KOPT-K1 (cell line): ENCODE results near the gene GPALPP1.
"Not testable (repeated sequence)": the region's sequence is repeated elsewhere in the genome, so short reads cannot be mapped to it uniquely, and the experiment has no call there.

Experiments
- H3K27ac ChIP-seq: fragments of 200-600 bp; sonication (generic); 2 replicates; pipeline ENCODE4 v1.5.1; 2016; ENCODE audit warnings: antibody characterized with exemption, mild to moderate bottlenecking, low read depth, low read length; ENCODE audit not compliant: poor library complexity, severe bottlenecking
- H3K36me3 ChIP-seq: fragments of 200-600 bp; sonication (generic); 2 replicates; pipeline ENCODE4 v1.5.1; 2017; ENCODE audit warnings: antibody characterized with exemption, mild to moderate bottlenecking, low read length, moderate library complexity; ENCODE audit not compliant: insufficient read depth
- H3K9me3 ChIP-seq: fragments of 200-600 bp; sonication (generic); 2 replicates; pipeline ENCODE4 v1.5.1; 2017; ENCODE audit warnings: antibody characterized with exemption, low read length, mild to moderate bottlenecking; ENCODE audit not compliant: insufficient read depth, poor library complexity, severe bottlenecking

GPALPP1 gene

GRCh38 chr13:45036206-45036605, 46.9 kb downstream of the GPALPP1 start:
- no peaks in the 10 kb centered on the region for H3K9me3 ChIP-seq
- H3K27ac ChIP-seq = no peak overlapping the region
- H3K36me3 ChIP-seq = peaks cover 49% of the 10 kb centered on the region

DNA sequence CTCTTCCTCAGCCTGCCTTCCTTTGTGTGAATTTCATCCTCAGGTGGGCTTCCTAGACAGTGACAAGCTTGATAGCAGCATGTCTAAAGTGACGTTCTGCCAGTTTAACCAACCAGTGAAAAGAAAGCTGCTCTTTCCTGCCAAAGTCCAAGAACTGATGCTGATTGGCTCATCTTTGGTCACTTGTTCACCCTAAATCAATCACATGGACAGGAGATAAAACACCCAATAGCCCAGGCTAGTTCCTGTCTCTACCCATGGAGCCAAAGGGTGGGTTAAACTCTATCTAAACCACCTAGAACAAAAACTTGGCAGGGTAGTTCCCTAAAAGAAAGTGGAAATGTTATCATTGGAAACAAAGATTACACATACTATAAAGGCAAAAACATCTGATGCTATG, 50.8 kb downstream of the GPALPP1 start:
- Histone ChIP-seq H3K36me3 (peaks cover 31% of the 10 kb centered on the region), H3K9me3 (no peaks in the 10 kb centered on the region), H3K27ac (no peak overlapping the region)

GRCh38 chr13:45040622-45041021, 51.3 kb downstream of the GPALPP1 start:
- Histone ChIP-seq H3K9me3 (no peaks in the 10 kb centered on the region), H3K27ac (no peak overlapping the region), H3K36me3 (peaks cover 27% of the 10 kb centered on the region)

DNA sequence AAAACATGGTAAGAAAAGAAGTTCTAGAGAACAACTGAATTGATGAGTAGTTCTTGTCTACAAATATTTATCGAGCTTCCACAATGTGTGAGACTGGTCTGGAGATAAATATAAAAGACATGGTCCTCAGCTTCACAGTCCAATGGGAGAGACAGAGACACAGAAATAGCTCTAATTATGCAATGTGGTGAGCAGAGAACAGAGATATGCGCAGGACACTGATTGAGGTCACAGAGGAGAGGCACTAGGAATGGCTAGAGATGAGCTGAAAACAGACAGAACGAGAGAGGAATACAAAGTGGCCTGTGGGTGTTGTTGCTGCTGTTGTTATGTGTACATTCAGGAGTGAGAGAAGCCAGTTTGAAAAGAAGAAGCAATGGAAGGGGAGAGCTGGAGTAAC, 53.2 kb downstream of the GPALPP1 start:
- Histone ChIP-seq H3K27ac (no peak overlapping the region), H3K36me3 (peaks cover 14% of the 10 kb centered on the region; the same call in 1 of the 2 replicates), H3K9me3 (no peaks in the 10 kb centered on the region)

DNA sequence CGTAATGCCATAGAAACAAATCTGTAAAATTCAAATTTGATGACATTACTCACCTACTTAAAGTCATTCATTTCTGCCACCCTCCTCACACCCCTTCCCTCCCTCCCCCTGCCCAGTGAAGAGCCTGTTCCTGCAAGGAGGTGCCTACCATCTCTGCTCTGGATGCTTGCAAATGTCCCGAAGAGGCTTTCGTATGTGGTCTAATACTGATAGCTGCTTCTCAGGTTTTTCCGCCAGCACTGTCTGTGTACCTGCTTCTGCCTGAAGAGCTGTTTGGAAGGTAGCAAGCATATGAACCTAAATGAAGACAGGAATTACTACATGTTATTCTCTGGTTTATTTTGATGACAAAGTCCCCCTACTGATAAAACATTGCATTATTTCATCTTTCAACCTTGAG, 57.1 kb downstream of the GPALPP1 start:
- no peaks in the 10 kb centered on the region for H3K9me3 ChIP-seq
- H3K36me3 ChIP-seq = no peaks in the 10 kb centered on the region
- H3K27ac ChIP-seq = no peak overlapping the region

GRCh38 chr13:45047394-45048310, 58.3 kb downstream of the GPALPP1 start:
- H3K9me3 ChIP-seq = no peaks in the 10 kb centered on the region
- no peak overlapping the region for H3K27ac ChIP-seq

DNA sequence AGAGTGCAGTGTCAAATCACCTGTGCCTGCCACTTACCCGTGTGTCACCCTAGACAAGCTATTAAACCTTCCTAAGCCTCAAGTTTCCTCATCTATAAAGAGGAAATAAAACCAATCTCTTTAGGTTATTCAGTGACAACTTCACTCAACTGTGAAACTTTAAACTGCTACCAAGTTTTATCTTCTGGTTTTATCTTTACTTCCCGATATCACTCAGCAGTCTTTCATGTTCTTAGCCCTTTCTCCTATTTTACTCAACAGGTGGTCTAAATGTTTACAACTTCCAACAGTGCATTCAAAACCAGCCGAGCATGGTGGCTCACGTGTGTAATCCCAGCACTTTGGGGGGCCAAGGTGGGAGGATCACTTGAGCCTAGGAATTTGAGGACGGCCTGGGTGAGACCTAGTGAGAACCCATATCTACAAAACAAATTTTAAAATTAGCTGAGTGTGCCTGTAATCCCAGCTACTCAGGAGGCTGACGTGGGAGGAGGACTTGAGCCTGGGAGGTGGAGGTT, 59.6 kb downstream of the GPALPP1 start:
- H3K9me3 ChIP-seq = no peaks in the 10 kb centered on the region
- no peaks in the 10 kb centered on the region for H3K36me3 ChIP-seq
- H3K27ac ChIP-seq = no peak overlapping the region

More at GRCh38 chr13:45047394-45048310, 58.3 kb downstream of the GPALPP1 start:
- H3K36me3 ChIP-seq = no peaks in the 10 kb centered on the region

DNA sequence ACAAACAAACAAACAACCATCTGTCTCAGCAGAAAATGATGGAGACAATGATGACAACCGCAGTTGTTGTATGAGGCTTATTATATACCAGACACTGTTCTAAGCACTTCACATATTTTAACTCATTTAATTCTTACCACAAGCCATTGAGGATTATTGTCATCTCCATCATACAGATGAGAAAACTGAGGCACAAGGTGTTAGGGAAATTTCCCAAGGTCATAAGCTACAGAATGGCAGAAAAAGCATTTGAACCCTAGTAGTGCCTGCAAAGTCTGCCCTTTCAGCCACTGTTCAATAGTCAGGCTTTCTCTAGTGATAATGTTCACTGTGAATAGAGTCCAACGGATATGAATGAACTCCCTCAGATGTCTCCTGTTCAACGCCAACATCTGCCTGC, 60.1 kb downstream of the GPALPP1 start:
- Histone ChIP-seq H3K27ac (no peak overlapping the region), H3K9me3 (no peaks in the 10 kb centered on the region), H3K36me3 (no peaks in the 10 kb centered on the region)

DNA sequence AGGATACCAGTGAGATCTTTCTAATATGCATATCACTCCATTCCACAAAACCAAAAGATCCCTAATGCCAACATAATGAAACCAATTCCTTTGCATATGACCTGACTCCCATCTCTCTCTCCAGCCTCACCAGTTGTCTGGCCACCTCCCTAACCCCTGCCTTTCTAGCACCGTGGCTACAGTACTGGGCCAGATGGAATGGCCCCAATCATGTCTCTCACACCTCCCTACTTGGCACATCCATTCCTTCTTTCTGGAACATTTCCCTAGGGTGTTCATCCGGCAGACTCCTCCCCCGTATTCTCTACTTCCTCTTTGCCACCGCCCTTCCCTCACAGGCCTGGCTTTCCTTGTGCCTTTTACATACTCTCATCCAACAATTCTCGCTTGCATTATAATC, 62.0 kb downstream of the GPALPP1 start:
- no peaks in the 10 kb centered on the region for H3K9me3 ChIP-seq
- H3K27ac ChIP-seq = no peak overlapping the region

GRCh38 chr13:45055198-45055901, 66.0 kb downstream of the GPALPP1 start:
- no peak overlapping the region for H3K27ac ChIP-seq
- H3K9me3 ChIP-seq = no peaks in the 10 kb centered on the region

More for the DNA sequence above, 62.0 kb downstream of the GPALPP1 start:
- no peaks in the 10 kb centered on the region for H3K36me3 ChIP-seq

GRCh38 chr13:45055902-45056648, 66.7 kb downstream of the GPALPP1 start:
- Histone ChIP-seq H3K9me3 (no peaks in the 10 kb centered on the region), H3K36me3 (no peaks in the 10 kb centered on the region), H3K27ac (no peak overlapping the region)

More at GRCh38 chr13:45055198-45055901, 66.0 kb downstream of the GPALPP1 start:
- no peaks in the 10 kb centered on the region for H3K36me3 ChIP-seq

DNA sequence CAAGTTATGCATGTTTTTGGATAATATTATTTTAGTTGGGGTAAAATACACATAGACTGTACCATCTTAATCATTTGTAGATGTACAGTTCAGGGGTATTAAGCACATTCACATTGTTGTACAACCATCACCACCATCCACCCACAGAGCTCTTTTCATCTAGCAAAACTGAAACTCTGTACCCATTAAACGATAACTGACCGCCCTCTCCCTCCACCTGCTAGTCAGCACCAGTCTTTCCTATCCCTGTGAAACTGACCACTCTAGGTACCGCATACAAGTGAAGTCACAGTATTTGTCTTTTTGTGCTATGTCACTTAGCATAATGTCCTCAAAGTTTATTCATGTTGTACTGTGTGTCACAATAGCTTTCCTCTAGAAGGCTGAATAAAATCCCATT, 70.7 kb downstream of the GPALPP1 start:
- Histone ChIP-seq H3K36me3 (no peaks in the 10 kb centered on the region), H3K27ac (no peak overlapping the region), H3K9me3 (no peaks in the 10 kb centered on the region)

DNA sequence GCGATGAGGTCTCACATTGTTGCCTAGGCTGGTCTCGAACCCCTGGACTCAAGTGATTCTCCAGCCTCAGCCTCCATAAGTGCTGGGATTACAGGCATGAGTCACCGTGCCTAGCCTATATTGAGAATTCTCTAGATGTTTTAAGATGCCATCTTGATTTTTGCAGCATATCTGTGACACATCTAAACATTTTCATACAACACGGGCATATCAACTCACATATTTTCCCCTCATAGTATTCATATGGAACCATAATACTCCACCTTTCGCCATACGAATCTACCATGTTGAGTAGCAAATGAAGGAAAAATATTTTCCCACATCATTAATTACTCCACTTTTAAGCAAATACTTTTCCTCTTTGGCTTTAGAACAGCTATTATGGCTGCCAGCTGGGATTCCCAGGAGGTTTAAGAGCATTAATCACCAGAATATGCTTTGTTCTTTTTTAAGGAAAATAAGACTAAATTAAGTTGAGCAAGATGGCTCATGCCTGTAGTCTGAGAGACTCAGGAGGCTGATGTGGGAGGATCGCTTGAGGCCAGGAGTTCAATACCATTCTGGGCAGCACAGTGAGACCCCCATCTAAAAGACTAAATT, 74.0 kb downstream of the GPALPP1 start:
- no peak overlapping the region for H3K27ac ChIP-seq
- H3K9me3 ChIP-seq = no peaks in the 10 kb centered on the region
- H3K36me3 ChIP-seq = no peaks in the 10 kb centered on the region

DNA sequence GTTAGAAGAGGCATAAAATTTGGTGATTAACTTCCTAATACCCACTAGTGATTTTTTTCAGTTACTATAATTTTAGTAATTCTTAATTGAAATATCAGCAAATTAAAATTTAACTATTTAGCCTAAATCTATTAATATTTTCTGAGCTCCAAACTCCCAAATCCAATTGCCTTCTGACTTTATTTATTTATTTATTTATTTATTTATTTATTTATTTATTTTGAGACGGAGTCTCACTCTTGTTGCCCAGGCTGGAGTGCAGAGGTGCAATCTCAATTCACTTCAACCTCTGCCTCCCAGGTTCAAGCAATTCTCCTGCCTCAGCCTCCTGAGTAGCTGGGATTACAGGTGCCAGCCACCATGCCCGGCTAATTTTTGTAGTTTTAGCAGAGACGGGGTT, 74.6 kb downstream of the GPALPP1 start:
- not testable (repeated sequence) for H3K27ac ChIP-seq, H3K36me3 ChIP-seq, H3K9me3 ChIP-seq
